ENCODE measurements around the gene MLX.
A peak's percentile ranks its signal among the peaks of the same experiment; 100 is the strongest.
"Not testable (repeated sequence)": the region's sequence is repeated elsewhere in the genome, so short reads cannot be mapped to it uniquely, and the experiment has no call there.

MLX gene

GRCh38 chr17:42553866-42554249 lies 13.0 kb upstream of the MLX start:
- Mint-ChIP-seq H3K4me3 (peak overlapping the region; percentile 94 to 97 (median 96)), H3K9me3 (no peaks in the 10 kb centered on the region), H3K4me1 (peaks cover 24% of the 10 kb centered on the region), H3K27ac (peak overlapping the region in 2 of 3 experiments; percentile 76 to 96), H3K27me3 (ENCODE audit: low read depth) (peaks cover 5% of the 10 kb centered on the region), H3K36me3 (ENCODE audit: low read depth) (no peaks in the 10 kb centered on the region)
- no peak for TF ChIP-seq CTCF (IDR thresholded peaks at IDR 0.05; ENCODE audit: unreplicated experiment in 3 of 3)

GRCh38 chr17:42554250-42555121 lies 12.4 kb upstream of the MLX start:
- Mint-ChIP-seq H3K27ac (peak overlapping the region; percentile 76 to 96 (median 94)), H3K4me1 (peaks cover 22% of the 10 kb centered on the region), H3K36me3 (ENCODE audit: low read depth) (no peaks in the 10 kb centered on the region), H3K9me3 (no peaks in the 10 kb centered on the region), H3K4me3 (peak overlapping the region; percentile 94 to 97 (median 96)), H3K27me3 (ENCODE audit: low read depth) (no peaks in the 10 kb centered on the region)
- TF ChIP-seq CTCF (IDR thresholded peaks at IDR 0.05; ENCODE audit: unreplicated experiment in 3 of 3) = no peak

GRCh38 chr17:42555122-42555622 lies 11.7 kb upstream of the MLX start:
- H3K4me3 Mint-ChIP-seq = peak overlapping the region; percentile 94 to 97 (median 96)
- no peaks in the 10 kb centered on the region for H3K36me3 Mint-ChIP-seq (ENCODE audit: low read depth)
- peak overlapping the region; percentile 76 to 96 (median 94) for H3K27ac Mint-ChIP-seq
- H3K9me3 Mint-ChIP-seq = no peaks in the 10 kb centered on the region
- TF ChIP-seq CTCF (IDR thresholded peaks at IDR 0.05; ENCODE audit: unreplicated experiment in 3 of 3) = no peak
- peaks cover 22% of the 10 kb centered on the region for H3K4me1 Mint-ChIP-seq
- H3K27me3 Mint-ChIP-seq (ENCODE audit: low read depth) = no peaks in the 10 kb centered on the region

GRCh38 chr17:42555961-42556617 lies 10.8 kb upstream of the MLX start:
- not testable (repeated sequence) for H3K9me3 Mint-ChIP-seq; H3K36me3 Mint-ChIP-seq (ENCODE audit: low read depth); H3K27me3 Mint-ChIP-seq (ENCODE audit: low read depth)
- Mint-ChIP-seq H3K4me1 (peaks cover 17% of the 10 kb centered on the region), H3K4me3 (peak overlapping the region; percentile 94 to 97 (median 96)), H3K27ac (peak overlapping the region; percentile 49 to 96 (median 76))

- Mint-ChIP-seq H3K27ac (peak overlapping the region in 1 of 3 experiments; percentile 52), H3K9me3 (no peaks in the 10 kb centered on the region), H3K4me3 (peak overlapping the region in 1 of 3 experiments; percentile 32), H3K27me3 (ENCODE audit: low read depth) (no peaks in the 10 kb centered on the region), H3K4me1 (peaks cover 29% of the 10 kb centered on the region), H3K36me3 (ENCODE audit: low read depth) (no peaks in the 10 kb centered on the region)
- no peak for TF ChIP-seq CTCF (IDR thresholded peaks at IDR 0.05; ENCODE audit: unreplicated experiment in 3 of 3)
These were observed 7.8 kb upstream of the MLX start for GRCh38 chr17:42559075-42559474.

GRCh38 chr17:42560246-42560645 lies 6.7 kb upstream of the MLX start:
- Mint-ChIP-seq H3K36me3 (ENCODE audit: low read depth) (no peaks in the 10 kb centered on the region), H3K4me1 (peaks cover 23% of the 10 kb centered on the region), H3K9me3 (no peaks in the 10 kb centered on the region), H3K27me3 (ENCODE audit: low read depth) (no peaks in the 10 kb centered on the region), H3K4me3 (peak overlapping the region; percentile 76 to 83 (median 81)), H3K27ac (peak overlapping the region; percentile 52 to 73 (median 71))
- TF ChIP-seq CTCF (IDR thresholded peaks at IDR 0.05; ENCODE audit: unreplicated experiment in 3 of 3) = no peak

All from nephron (organoid).